BLaER1 (cell line): Measurements from ENCODE around the gene EYA3.

Experiments
- H3K27ac ChIP-seq: shearing (Covaris generic); formaldehyde crosslinking; 2 replicates; pipeline ENCODE4 v1.8.1; 2022
- H3K27me3 ChIP-seq: shearing (Covaris generic); formaldehyde crosslinking; 2 replicates; pipeline ENCODE4 v1.8.1; 2022
- H3K36me3 ChIP-seq: shearing (Covaris generic); formaldehyde crosslinking; 2 replicates; pipeline ENCODE4 v1.8.1; 2022
- H3K4me1 ChIP-seq: shearing (Covaris generic); formaldehyde crosslinking; 2 replicates; pipeline ENCODE4 v1.8.1; 2022
- H3K4me2 ChIP-seq: shearing (Covaris generic); formaldehyde crosslinking; 2 replicates; pipeline ENCODE4 v1.8.1; 2022
- H3K4me3 ChIP-seq: shearing (Covaris generic); formaldehyde crosslinking; 2 replicates; pipeline ENCODE4 v1.8.1; 2022
- H3K9ac ChIP-seq: shearing (Covaris generic); formaldehyde crosslinking; 2 replicates; pipeline ENCODE4 v1.8.1; 2022
- H3K9me3 ChIP-seq: shearing (Covaris generic); formaldehyde crosslinking; 2 replicates; pipeline ENCODE4 v1.8.1; 2022
- H4K20me1 ChIP-seq: shearing (Covaris generic); formaldehyde crosslinking; 2 replicates; pipeline ENCODE4 v1.8.1; 2022
- Cebpa-rat ChIP-seq: shearing (Covaris generic); IDR thresholded peaks from 2 replicates; pipeline ENCODE4 v1.8.1; 2022

EYA3 gene

DNA sequence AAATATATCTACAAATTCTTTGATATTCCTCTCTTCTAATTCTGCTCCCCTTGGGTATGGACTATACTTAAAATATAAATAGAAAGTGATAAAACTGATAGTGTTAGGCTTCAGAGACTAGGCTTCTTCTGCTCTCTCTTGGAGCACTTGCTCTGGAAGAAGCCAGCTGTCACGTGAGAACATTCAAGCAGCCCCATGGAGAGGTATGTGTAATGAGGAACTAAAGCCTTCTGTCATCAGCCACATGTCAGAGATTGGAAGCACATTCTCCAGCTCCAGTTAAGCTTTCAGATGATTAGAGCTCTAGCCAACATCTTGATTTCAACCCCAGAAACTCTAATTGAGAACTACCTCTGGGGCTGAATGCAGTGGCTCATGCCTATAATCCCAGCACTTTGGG, 94.3 kb downstream of the EYA3 start:
- H3K27me3 ChIP-seq, result no peaks in the 10 kb centered on the region
- no peak overlapping the region for H3K4me3 ChIP-seq
- H3K36me3 ChIP-seq, result peaks cover 98% of the 10 kb centered on the region
- no peak overlapping the region for H3K9ac ChIP-seq
- H4K20me1 ChIP-seq, result no peaks in the 10 kb centered on the region
- no peak overlapping the region for H3K27ac ChIP-seq
- H3K4me1 ChIP-seq, result peaks cover 9% of the 10 kb centered on the region
- no peak overlapping the region for H3K4me2 ChIP-seq
- H3K9me3 ChIP-seq, result no peaks in the 10 kb centered on the region
- no peak for TF ChIP-seq Cebpa-rat

GRCh38 chr1:27993241-27993640, 95.2 kb downstream of the EYA3 start:
- Histone ChIP-seq H3K4me1 (peaks cover 9% of the 10 kb centered on the region), H4K20me1 (no peaks in the 10 kb centered on the region), H3K27ac (no peak overlapping the region), H3K36me3 (peaks cover 98% of the 10 kb centered on the region), H3K4me3 (no peak overlapping the region), H3K9me3 (no peaks in the 10 kb centered on the region), H3K27me3 (no peaks in the 10 kb centered on the region), H3K4me2 (no peak overlapping the region), H3K9ac (no peak overlapping the region)
- TF ChIP-seq Cebpa-rat, result no peak

DNA sequence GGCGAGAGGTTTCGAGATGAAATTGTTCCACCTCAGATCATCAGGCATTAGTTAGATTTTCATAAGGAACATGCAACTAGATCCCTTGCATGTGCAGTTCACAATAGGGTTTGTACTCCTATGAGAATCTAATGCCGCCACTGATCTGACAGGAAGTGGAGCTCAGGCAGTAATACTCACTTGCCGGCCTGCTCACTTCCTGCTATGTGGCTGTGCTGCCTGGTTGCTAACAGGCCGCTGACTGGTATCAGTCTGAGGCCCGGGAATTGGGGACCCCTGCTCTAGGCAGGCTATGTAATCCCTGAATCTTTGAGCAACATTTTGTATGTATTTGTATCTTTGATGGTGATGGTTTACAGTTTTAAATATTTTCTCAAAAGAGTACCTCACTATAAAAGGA, 96.1 kb downstream of the EYA3 start:
- peaks cover 9% of the 10 kb centered on the region for H3K4me1 ChIP-seq
- peak overlapping the region; percentile 20 for H3K4me2 ChIP-seq
- H4K20me1 ChIP-seq, result no peaks in the 10 kb centered on the region
- H3K27me3 ChIP-seq, result no peaks in the 10 kb centered on the region
- H3K36me3 ChIP-seq, result peaks cover 98% of the 10 kb centered on the region
- no peak overlapping the region for H3K9ac ChIP-seq
- no peak for TF ChIP-seq Cebpa-rat
- H3K27ac ChIP-seq, result no peak overlapping the region
- H3K4me3 ChIP-seq, result no peak overlapping the region
- no peaks in the 10 kb centered on the region for H3K9me3 ChIP-seq

- Histone ChIP-seq H3K4me3 (no peak overlapping the region), H3K9ac (no peak overlapping the region), H3K36me3 (peaks cover 98% of the 10 kb centered on the region), H3K27me3 (no peaks in the 10 kb centered on the region), H3K27ac (no peak overlapping the region), H4K20me1 (no peaks in the 10 kb centered on the region), H3K4me2 (no peak overlapping the region), H3K9me3 (no peaks in the 10 kb centered on the region), H3K4me1 (peaks cover 9% of the 10 kb centered on the region)
- TF ChIP-seq Cebpa-rat, result no peak
These were observed 97.4 kb downstream of the EYA3 start for GRCh38 chr1:27990920-27991537.

- Histone ChIP-seq H3K4me3 (no peak overlapping the region), H3K9me3 (no peaks in the 10 kb centered on the region), H3K27ac (no peak overlapping the region), H4K20me1 (no peaks in the 10 kb centered on the region), H3K36me3 (peaks cover 30% of the 10 kb centered on the region), H3K27me3 (no peaks in the 10 kb centered on the region), H3K4me1 (no peaks in the 10 kb centered on the region), H3K4me2 (no peak overlapping the region), H3K9ac (0 out of 2 replicates have a peak overlapping the region, but pooled peaks have one; percentile 8)
- no peak for TF ChIP-seq Cebpa-rat
These were observed 107.3 kb downstream of the EYA3 start for GRCh38 chr1:27981145-27981544.

DNA sequence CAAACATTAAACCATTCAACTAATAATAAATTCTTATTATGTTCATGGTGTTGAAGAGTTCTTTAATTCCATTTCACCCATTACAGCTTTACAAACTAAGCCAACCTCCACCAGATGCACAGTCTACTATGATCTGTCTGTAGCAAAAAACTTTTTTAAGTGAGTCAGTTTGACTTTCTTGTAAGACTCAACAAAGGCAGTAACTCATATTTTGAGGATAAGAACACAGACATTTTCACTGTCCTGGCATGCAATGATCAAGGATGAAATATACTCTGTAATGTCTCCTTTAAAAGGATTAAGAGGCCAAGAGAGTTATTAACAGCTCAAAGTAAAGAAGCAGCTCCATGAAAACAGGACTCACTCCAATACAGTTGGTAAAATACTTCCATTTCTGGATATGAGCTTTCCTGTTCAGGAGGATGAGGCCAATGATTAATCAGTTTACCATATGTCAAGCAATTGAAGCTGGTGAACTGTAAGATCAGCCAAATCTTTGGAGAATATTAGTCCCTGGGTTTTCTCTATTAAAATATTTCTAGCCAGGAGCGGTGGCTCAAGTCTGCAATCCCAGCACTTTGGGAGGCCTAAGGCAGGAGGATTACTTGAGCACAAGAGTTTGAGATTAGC, 108.1 kb downstream of the EYA3 start:
- no peaks in the 10 kb centered on the region for H4K20me1 ChIP-seq
- no peaks in the 10 kb centered on the region for H3K27me3 ChIP-seq
- no peaks in the 10 kb centered on the region for H3K4me1 ChIP-seq
- peaks cover 34% of the 10 kb centered on the region for H3K36me3 ChIP-seq
- H3K9me3 ChIP-seq, result no peaks in the 10 kb centered on the region
- H3K27ac ChIP-seq, result no peak overlapping the region
- no peak overlapping the region for H3K9ac ChIP-seq
- no peak for TF ChIP-seq Cebpa-rat
- no peak overlapping the region for H3K4me3 ChIP-seq
- H3K4me2 ChIP-seq, result no peak overlapping the region

DNA sequence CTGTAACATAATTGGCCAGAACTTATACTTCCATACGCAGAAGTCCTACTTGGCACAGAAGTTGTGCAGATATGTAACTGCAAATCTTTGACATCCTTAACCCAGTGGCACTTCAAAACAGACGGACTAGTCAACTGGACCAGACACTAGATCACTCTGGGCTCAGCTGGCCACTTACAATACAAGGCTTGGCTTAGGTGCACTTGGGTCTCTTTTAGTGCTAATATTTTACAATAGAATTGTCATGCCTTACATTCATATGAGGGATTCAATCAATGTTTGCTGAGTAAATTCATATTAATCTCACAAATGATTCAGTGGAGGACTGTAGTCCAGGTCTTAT, 108.6 kb downstream of the EYA3 start:
- Histone ChIP-seq H3K4me3 (no peak overlapping the region), H3K27ac (no peak overlapping the region), H3K4me2 (no peak overlapping the region), H3K36me3 (peaks cover 35% of the 10 kb centered on the region), H3K4me1 (no peaks in the 10 kb centered on the region), H4K20me1 (no peaks in the 10 kb centered on the region), H3K9me3 (no peaks in the 10 kb centered on the region), H3K9ac (no peak overlapping the region), H3K27me3 (no peaks in the 10 kb centered on the region)
- no peak for TF ChIP-seq Cebpa-rat

DNA sequence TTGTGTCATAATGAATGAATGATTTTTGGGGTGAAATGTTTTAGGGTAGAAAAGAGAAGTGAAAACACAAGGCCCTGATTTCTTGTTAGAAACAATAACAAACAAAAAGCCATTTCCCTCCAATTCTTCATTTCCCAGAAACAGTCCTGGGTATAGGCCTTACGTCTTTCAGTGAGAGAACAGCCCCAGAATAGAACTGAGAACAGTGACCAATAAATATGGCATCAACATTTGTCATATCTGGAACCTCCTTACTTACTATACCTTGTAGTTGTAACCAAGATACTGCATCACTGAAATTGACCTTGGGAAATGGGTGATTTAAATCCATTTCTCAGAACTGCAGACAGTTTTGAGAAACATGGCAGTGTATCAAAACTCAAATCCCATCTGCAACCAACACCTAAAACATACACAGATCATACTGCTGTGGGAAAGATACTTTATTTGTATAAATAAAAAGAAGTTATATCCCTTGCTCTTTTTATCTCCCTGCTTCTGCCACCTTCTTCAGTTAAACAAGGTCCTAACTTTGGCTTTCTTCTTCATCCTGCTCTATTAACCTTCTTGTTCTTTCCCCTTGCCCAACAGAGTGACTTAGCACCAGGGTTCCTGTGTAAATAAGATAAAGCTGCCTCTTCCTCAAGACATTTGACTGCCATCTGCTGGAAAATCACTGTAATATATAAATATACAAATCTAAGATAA, 109.1 kb downstream of the EYA3 start:
- H3K27ac ChIP-seq, result no peak overlapping the region
- no peak overlapping the region for H3K9ac ChIP-seq
- no peaks in the 10 kb centered on the region for H4K20me1 ChIP-seq
- peaks cover 41% of the 10 kb centered on the region for H3K36me3 ChIP-seq
- H3K27me3 ChIP-seq, result no peaks in the 10 kb centered on the region
- no peak for TF ChIP-seq Cebpa-rat
- no peak overlapping the region for H3K4me3 ChIP-seq
- H3K9me3 ChIP-seq, result no peaks in the 10 kb centered on the region
- no peak overlapping the region for H3K4me2 ChIP-seq
- no peaks in the 10 kb centered on the region for H3K4me1 ChIP-seq

DNA sequence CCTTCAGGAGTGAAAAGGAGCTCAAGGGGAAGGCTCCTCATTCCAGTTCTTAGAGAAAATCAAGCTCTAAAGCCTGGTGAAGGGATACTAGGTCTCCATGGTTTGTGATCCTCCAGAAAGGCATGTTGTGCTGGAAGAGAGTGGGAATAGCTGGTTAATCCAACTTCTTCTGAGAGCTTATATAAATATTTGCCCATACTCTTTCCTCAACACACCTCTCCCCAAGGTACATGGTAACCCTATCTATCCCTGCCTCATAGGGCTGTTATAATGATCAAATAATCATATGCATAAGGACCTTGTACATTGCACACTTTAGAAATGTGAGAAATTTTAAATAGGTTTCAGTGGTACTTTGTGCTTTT, 114.0 kb downstream of the EYA3 start:
- H3K4me1 ChIP-seq, result no peaks in the 10 kb centered on the region
- H3K9me3 ChIP-seq, result no peaks in the 10 kb centered on the region
- no peaks in the 10 kb centered on the region for H3K27me3 ChIP-seq
- peaks cover 76% of the 10 kb centered on the region for H3K36me3 ChIP-seq
- no peak overlapping the region for H3K4me2 ChIP-seq
- H3K27ac ChIP-seq, result no peak overlapping the region
- no peak for TF ChIP-seq Cebpa-rat
- H3K9ac ChIP-seq, result no peak overlapping the region
- H3K4me3 ChIP-seq, result no peak overlapping the region
- H4K20me1 ChIP-seq, result no peaks in the 10 kb centered on the region

- Histone ChIP-seq H3K36me3 (peaks cover 79% of the 10 kb centered on the region), H3K27me3 (no peaks in the 10 kb centered on the region), H4K20me1 (no peaks in the 10 kb centered on the region), H3K4me2 (no peak overlapping the region), H3K27ac (no peak overlapping the region), H3K9ac (no peak overlapping the region), H3K9me3 (no peaks in the 10 kb centered on the region), H3K4me1 (no peaks in the 10 kb centered on the region), H3K4me3 (no peak overlapping the region)
- TF ChIP-seq Cebpa-rat, result no peak
These were observed 114.5 kb downstream of the EYA3 start for GRCh38 chr1:27973771-27974416.
